ENCODE measurements around the gene ELMO3. TPM values are rescaled to one million over a fixed set of nuclear protein-coding genes. Genes with fewer than 3 reads are reported as not detected.

ELMO3 gene
- total RNA-seq, 1 donor from 2014 or later: 6.9 TPM

GRCh38 chr16:67207249-67208091 lies 8.5 kb downstream of the ELMO3 start:
- Mint-ChIP-seq H3K4me1 (no peaks in the 10 kb centered on the region), H3K27me3 (no peaks in the 10 kb centered on the region), H3K36me3 (ENCODE audit: low read depth) (peaks cover 18% of the 10 kb centered on the region), H3K27ac (no peak overlapping the region), H3K4me3 (no peak overlapping the region), H3K9me3 (no peaks in the 10 kb centered on the region)
- ATAC-seq (ENCODE audit: low read depth): no peak
- POLR2A ChIA-PET: interaction anchor here (1.4 kb wide), 1 partner anchor 19 kb away, joined by 4 read pairs; the partner anchor contains the start of gene TMEM208
- CTCF ChIA-PET: no interaction called here
- TF ChIP-seq, protein P1, sequence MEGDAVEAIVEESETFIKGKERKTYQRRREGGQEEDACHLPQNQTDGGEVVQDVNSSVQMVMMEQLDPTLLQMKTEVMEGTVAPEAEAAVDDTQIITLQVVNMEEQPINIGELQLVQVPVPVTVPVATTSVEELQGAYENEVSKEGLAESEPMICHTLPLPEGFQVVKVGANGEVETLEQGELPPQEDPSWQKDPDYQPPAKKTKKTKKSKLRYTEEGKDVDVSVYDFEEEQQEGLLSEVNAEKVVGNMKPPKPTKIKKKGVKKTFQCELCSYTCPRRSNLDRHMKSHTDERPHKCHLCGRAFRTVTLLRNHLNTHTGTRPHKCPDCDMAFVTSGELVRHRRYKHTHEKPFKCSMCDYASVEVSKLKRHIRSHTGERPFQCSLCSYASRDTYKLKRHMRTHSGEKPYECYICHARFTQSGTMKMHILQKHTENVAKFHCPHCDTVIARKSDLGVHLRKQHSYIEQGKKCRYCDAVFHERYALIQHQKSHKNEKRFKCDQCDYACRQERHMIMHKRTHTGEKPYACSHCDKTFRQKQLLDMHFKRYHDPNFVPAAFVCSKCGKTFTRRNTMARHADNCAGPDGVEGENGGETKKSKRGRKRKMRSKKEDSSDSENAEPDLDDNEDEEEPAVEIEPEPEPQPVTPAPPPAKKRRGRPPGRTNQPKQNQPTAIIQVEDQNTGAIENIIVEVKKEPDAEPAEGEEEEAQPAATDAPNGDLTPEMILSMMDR (IDR thresholded peaks at IDR 0.05): no peak
- intact Hi-C loops (cut with micrococcal nuclease): no loop called here
- no peak for DNase-seq

GRCh38 chr16:67208154-67208896 lies 9.4 kb downstream of the ELMO3 start:
- DNase-seq: no peak
- no peak overlapping the region for H3K4me3 Mint-ChIP-seq
- H3K36me3 Mint-ChIP-seq (ENCODE audit: low read depth): peaks cover 15% of the 10 kb centered on the region
- no peaks in the 10 kb centered on the region for H3K4me1 Mint-ChIP-seq
- POLR2A ChIA-PET: interaction anchor here (0.6 to 1.4 kb wide), 2 partner anchors 19 to 302 kb away, joined by 4 to 5 read pairs; partner anchors contain the start of gene TMEM208
- intact Hi-C loops (cut with micrococcal nuclease): no loop called here
- TF ChIP-seq, protein P1 (IDR thresholded peaks at IDR 0.05): no peak
- CTCF ChIA-PET: no interaction called here
- H3K9me3 Mint-ChIP-seq: no peaks in the 10 kb centered on the region
- ATAC-seq (ENCODE audit: low read depth): no peak
- no peaks in the 10 kb centered on the region for H3K27me3 Mint-ChIP-seq
- no peak overlapping the region for H3K27ac Mint-ChIP-seq

DNA sequence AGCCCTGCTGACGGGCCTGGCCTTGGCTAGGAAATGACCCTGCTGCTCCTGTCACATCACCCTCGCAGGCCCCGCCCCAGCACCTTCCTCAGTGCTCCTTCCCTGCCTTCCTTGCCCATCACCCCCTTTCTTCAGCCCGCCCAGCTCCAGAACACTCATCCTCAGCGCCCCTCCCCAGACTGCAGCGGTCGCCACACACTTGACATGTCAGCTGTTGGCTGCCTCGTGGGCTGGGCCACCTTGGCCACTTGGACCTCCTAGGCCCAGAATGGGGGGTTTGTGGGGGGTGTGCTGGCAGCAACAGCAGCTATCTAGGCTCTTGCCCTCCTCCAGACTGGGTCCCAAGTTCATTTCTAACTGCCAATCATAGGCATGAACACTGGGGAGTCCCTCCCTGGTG lies 10.6 kb downstream of the ELMO3 start:
- Mint-ChIP-seq H3K4me3 (no peak overlapping the region), H3K4me1 (no peaks in the 10 kb centered on the region), H3K27ac (no peak overlapping the region), H3K36me3 (ENCODE audit: low read depth) (peaks cover 5% of the 10 kb centered on the region), H3K27me3 (no peaks in the 10 kb centered on the region), H3K9me3 (no peaks in the 10 kb centered on the region)
- POLR2A ChIA-PET: no interaction called here
- DNase-seq (no peak), ATAC-seq (ENCODE audit: low read depth) (no peak)
- TF ChIP-seq, protein P1 (IDR thresholded peaks at IDR 0.05): no peak
- intact Hi-C loops (cut with micrococcal nuclease): no loop called here
- CTCF ChIA-PET: no interaction called here

DNA sequence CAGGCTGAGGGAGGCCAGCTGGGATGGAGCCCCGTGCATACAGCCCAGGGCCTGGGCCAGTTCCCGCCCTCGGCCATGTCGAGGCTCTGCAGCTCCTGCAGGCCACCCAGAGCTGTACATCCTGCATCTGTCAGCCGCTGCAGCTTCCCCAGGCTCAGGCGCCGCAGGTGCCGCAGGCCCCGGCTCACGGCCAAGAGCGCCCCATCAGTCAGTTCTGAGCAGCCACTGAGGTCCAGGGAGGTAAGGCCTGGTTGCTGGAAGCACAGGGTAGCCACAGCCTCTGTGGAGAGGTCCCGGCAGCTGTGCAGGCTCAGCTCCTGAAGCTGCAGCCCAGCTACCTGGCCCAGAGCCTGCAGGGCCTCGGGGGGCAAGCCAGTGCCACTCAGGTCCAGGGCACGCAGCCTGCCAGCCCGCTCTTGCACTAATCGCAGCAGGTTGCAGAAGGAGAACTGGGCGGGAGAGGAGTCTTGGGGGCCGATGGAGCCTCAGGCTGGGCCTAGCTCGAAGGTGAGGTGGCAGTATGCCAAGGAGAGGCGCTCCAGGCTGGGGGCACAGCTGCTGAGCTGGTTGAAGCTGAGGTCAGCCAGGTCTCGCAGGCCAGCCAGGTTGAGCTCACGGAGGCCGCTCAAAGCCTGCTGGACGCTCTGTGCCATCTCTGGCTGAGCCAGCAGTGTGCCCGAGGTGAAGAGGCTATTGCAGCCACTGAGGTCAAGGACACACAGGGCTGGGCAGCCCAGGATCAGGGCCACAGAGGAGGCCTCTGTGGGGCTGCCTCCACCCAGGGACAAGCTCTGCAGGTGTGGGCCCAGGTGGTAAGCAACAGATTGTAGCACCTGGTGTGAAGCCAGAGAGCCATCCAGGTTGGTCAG lies 11.4 kb downstream of the ELMO3 start:
- POLR2A ChIA-PET: no interaction called here
- Mint-ChIP-seq H3K27ac (no peak overlapping the region), H3K4me3 (no peak overlapping the region), H3K27me3 (no peaks in the 10 kb centered on the region), H3K9me3 (no peaks in the 10 kb centered on the region), H3K4me1 (no peaks in the 10 kb centered on the region), H3K36me3 (ENCODE audit: low read depth) (peaks cover 3% of the 10 kb centered on the region)
- DNase-seq (no peak), ATAC-seq (ENCODE audit: low read depth) (no peak)
- intact Hi-C loops (cut with micrococcal nuclease): no loop called here
- TF ChIP-seq, protein P1 (IDR thresholded peaks at IDR 0.05): no peak
- CTCF ChIA-PET: no interaction called here

All from activated B cell treated with CpG ODN at 0.5 μM for 24 hours (primary cell).